Astrocyte (in vitro differentiated cells and primary cell): Measurements from ENCODE around the gene NMRK1.

ENCODE experiments used
- CTCF ChIP-seq: IDR thresholded peaks from 2 replicates; pipeline ENCODE4 v1.5.1; 2011; ENCODE audit warnings: low read depth, mild to moderate bottlenecking, inconsistent platforms, low read length, moderate library complexity; ENCODE audit not compliant: insufficient read depth
- EZH2 ChIP-seq: IDR thresholded peaks from 2 replicates; pipeline ENCODE4 v1.6.1; 2012; ENCODE audit warnings: mild to moderate bottlenecking, low read length, inconsistent platforms; ENCODE audit not compliant: insufficient read depth

GRCh38 chr9:75033791-75034473 is 54.0 kb downstream of the NMRK1 start:
- TF ChIP-seq CTCF, result no peak
- TF ChIP-seq EZH2, result no peak
